Raji (cell line): Measurements from ENCODE around the gene PLXNA4.

Experiments
- POLR2A ChIP-seq: IDR thresholded peaks from 2 replicates; pipeline ENCODE4 v1.6.1; 2011; ENCODE audit warnings: low read depth, low read length, control low read depth; ENCODE audit not compliant: insufficient read depth

The PLXNA4 gene

GRCh38 chr7:132145466-132145865 is 430.8 kb downstream of the PLXNA4 start:
- no peak for TF ChIP-seq POLR2A

DNA sequence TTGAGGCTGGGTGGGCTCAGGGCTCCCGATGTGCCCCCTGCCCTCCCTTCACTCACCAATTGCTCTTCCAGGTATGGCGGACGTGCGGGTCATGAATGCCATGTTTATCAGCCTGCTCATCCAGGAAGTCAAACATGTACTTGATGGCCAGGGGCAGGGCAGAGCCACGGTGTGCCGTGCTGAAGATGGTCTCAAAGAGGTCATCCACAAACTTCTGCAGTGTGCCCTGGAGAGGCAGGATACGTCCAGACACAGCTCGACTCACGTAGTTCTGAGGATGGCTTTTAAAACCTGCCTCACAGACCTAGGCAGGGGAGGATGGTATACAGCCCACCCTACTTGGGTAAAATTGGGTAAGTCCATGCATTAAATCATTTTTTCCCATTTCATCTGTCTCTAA is 431.2 kb downstream of the PLXNA4 start:
- no peak for TF ChIP-seq POLR2A

DNA sequence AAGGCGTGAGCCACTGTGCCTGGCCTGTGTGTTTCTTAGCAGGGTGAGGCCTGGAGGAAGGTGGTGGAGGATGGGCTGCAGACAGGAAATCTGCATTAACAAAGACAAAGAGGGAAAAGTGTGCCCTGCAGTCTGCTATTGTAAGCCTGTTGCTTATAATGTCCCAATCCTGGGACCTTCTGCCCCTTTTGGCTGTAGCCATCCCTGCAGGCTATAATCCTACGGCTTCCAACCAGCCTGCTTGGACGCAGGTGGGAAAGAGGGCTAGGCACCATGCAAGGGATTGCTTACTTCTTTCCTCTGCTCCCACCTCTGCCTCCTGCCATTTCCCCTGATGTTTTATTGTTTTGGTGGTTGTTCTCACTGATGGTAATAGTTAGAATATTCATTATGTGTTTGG is 434.3 kb downstream of the PLXNA4 start:
- TF ChIP-seq POLR2A: no peak

GRCh38 chr7:132141109-132141508 is 435.2 kb downstream of the PLXNA4 start:
- TF ChIP-seq POLR2A: no peak

- TF ChIP-seq POLR2A: no peak
Observed at GRCh38 chr7:132140341-132140740, 435.9 kb downstream of the PLXNA4 start.

DNA sequence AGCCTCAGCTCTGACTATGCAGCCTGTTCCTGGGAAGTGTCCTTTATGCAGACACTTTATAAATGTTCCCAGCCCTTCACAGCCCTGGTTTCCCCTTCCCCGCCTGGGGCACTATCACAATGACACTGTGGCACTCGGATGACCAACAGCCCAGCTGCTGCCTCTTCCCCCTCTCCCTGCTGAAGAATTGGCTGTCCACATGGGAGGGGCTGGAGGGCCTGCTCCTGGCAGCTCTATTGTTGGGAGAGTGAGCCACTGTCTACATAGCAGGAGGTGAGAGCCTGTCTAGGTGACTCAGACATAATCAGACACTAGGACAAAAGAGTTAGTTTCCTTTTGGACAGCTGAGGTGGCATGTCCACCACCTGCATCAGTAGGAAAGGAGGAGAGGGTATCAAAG is 437.5 kb downstream of the PLXNA4 start:
- TF ChIP-seq POLR2A: no peak

DNA sequence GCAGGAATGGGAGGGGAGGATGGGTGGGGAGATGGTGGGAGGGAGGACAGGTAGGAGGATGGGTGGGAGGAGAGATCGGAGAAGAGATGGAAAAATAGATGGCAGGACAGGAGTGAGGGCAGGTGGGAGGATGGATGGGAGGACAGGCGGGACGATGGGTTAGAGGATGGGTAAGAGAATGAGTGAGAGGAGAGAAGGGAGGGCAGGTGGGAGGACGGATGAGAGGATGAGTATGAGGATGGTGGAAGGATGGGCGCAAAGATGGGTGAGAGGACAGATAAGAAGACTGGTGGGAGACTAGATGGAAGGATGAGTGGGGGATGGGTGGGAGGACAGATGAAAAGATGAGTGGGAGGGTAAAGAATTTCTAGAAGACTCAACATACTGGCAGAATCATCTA is 438.6 kb downstream of the PLXNA4 start:
- TF ChIP-seq POLR2A: no peak

DNA sequence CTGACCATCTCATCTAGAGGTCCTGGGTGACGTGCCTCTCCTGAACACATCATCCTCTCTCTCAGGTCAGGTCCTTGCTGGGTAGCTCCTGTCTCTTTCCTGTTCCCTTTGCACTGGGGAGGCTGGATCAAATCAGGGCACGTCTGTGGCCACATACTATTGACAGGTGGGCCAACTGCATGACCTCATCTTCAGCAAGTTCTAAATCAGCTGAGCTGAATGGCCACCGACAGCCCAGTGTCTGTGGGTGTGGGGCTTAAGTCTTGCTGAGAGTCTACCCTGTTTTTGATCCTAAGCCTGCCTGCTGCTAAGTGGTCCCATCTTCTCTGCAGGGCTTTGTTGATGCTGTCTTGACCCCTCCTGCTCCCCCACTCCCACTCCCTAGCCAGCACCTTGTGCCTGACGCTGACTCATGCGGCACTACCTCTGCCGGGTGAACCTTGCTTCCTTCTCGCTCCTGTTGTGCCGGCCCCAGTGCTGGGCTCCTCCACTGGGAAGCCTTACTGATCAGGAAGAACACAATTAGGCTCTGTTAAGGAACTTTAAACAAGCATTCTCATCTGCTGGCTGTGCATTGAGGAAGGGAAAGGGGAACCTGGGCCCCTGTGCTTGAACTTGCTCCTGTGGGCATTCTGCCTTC is 440.4 kb downstream of the PLXNA4 start:
- no peak for TF ChIP-seq POLR2A

DNA sequence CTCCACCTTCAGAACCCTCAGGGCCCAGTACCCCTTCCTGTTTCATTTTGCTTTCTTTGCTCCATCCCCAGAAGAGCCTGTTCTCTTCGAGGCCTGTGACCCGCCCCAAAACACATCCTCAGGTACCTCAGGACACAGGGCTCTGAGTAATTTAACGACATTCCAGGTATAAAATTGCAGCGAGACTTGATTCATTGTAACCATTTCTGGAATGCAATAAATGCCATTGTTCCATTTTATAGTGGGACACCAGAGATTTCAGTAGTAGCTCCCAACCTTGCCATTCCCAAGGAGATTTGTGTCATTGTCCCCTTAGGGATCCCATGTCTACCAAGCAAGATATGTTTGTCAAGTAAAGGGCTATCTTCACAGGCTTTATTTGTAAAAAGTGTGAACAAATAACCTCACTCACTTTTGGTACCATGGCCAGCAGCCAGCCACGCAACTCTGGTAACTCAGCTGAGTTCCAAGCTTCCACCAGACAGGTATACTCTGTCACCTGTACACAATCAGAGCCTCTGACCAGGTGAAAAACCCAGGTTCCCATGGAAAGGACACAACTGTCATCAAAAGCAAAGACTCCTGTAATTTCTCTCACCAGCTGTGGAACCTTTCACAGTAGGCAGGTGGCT is 441.3 kb downstream of the PLXNA4 start:
- TF ChIP-seq POLR2A: no peak

DNA sequence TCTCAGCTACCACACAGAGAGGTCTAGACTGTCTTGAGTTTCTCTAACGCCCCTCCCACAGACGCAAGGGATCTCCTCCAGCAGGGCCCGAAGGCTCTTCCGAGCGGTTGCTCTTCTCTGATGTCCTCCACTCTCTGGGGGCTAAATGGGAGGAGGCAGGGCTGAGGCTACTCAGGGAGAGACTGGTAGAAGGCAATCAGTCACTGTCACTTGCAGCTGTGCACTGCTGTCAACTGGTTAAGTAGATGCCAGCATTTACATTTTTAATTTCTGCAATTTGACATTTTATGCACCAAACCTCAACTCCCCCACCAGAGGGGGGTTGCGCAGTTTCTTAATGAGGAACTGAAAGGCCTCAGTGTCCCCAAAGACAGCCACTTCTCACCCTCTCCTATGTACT is 442.8 kb downstream of the PLXNA4 start:
- no peak for TF ChIP-seq POLR2A

GRCh38 chr7:132131196-132131595 is 445.1 kb downstream of the PLXNA4 start:
- TF ChIP-seq POLR2A: no peak

- no peak for TF ChIP-seq POLR2A
Observed at GRCh38 chr7:132130497-132130896, 445.8 kb downstream of the PLXNA4 start.

- no peak for TF ChIP-seq POLR2A
Observed at GRCh38 chr7:132125872-132126595, 450.2 kb downstream of the PLXNA4 start.

DNA sequence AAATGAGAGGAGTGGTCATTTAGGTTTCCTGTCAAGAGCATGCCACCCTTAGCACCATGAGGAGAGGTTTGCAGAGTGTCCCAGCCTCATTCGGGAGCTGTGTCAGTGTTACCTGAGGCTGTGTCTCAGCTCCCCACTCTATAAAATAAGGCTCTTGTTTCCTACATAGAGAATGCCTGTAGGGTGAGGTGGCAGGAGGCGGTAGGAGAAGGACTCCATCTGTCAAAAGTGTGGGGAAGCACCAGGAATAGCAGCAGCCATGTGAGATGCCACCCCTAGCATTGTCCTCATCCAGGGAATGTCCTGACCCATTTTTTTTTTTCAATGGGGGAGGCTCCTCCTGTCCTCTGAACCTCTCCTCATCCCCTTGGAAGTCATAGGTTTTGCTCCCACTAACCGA is 451.2 kb downstream of the PLXNA4 start:
- TF ChIP-seq POLR2A: no peak

GRCh38 chr7:132124575-132124974 is 451.7 kb downstream of the PLXNA4 start:
- no peak for TF ChIP-seq POLR2A

- no peak for TF ChIP-seq POLR2A
Observed at GRCh38 chr7:132123773-132124172, 452.5 kb downstream of the PLXNA4 start.
